ENCODE data around the gene HLA-F. TPM values are rescaled to one million over a fixed set of nuclear protein-coding genes. Genes with fewer than 3 reads are reported as not detected.

HLA-F gene
- total RNA-seq, 1 donor from 2014 or later, result 176 TPM

DNA sequence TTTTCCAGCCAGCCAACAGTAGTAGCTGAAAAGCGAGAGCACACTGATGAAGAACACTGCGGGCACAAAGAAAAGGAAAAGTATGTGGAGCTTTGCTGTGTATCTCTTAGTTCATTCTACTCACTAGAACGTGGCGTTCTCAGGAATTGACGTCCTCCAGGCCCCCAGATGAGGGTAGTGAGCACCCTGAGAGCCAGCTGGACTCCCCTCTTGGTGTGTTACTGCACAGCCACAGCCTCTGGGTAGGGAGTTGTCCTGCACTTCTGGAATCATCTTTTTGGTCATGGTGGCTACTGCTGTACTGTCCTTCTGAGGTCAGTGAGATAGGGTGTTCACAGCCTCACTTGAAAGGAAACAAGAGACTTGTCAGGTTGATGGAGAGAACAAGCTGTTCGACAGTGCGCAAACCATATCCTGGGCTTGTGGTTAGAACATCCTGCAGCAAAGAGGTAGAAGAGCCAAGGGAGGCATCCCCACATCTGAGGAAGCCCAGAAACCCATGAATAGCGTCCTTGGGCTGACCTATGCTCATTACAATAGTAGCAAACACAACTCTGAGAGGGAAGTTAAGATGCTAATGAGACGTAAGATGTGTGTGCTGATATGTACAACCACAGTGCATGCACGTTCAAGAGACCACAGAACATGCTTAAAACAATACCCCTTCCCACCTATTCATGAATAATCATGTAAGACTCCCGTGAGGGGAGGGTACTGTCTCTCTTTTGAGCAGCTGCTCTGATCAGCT, 14.6 kb upstream of the HLA-F start:
- Histone ChIP-seq H3K27me3 (ENCODE audit: low read depth) (no peaks in the 10 kb centered on the region), H3K27ac (no peak overlapping the region), H3K36me3 (no peaks in the 10 kb centered on the region), H3K4me3 (peak overlapping the region; percentile 27), H3K9me3 (no peaks in the 10 kb centered on the region), H3K4me1 (no peaks in the 10 kb centered on the region)
- ATAC-seq (peak; percentile 64 to 65), DNase-seq (no peak)
- TF ChIP-seq, protein P1, sequence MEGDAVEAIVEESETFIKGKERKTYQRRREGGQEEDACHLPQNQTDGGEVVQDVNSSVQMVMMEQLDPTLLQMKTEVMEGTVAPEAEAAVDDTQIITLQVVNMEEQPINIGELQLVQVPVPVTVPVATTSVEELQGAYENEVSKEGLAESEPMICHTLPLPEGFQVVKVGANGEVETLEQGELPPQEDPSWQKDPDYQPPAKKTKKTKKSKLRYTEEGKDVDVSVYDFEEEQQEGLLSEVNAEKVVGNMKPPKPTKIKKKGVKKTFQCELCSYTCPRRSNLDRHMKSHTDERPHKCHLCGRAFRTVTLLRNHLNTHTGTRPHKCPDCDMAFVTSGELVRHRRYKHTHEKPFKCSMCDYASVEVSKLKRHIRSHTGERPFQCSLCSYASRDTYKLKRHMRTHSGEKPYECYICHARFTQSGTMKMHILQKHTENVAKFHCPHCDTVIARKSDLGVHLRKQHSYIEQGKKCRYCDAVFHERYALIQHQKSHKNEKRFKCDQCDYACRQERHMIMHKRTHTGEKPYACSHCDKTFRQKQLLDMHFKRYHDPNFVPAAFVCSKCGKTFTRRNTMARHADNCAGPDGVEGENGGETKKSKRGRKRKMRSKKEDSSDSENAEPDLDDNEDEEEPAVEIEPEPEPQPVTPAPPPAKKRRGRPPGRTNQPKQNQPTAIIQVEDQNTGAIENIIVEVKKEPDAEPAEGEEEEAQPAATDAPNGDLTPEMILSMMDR (IDR thresholded peaks at IDR 0.05), result no peak
- intact Hi-C loops (cut with DNase I), result loop anchor here (10.0 kb wide), 1 partner anchor 46 kb away; no protein-coding TSS in a partner anchor

DNA sequence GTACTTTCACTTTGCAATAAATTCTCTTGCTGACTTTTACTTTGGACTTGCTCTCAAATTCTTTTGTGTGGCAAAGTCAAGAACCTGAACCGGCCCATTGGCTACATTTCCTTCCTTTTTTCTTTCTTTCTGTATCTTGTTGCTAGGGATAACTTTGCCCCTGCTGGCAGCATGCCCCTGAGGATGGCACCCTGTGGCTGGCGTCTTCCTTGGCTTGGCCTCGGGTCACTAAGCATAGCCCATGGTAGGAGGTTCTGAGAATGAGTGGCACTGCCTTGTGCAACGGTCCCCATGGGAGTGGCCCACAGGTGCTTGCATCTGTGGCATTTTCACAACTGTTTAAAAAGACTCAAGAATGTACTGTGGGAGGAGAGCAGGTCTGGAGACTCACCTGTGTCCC, 14.0 kb upstream of the HLA-F start:
- DNase-seq, result no peak
- Histone ChIP-seq H3K27ac (peak overlapping the region; percentile 53), H3K4me3 (peak overlapping the region; percentile 6), H3K27me3 (ENCODE audit: low read depth) (no peaks in the 10 kb centered on the region), H3K36me3 (no peaks in the 10 kb centered on the region), H3K9me3 (no peaks in the 10 kb centered on the region), H3K4me1 (no peaks in the 10 kb centered on the region)
- TF ChIP-seq, protein P1 (IDR thresholded peaks at IDR 0.05), result no peak
- intact Hi-C loops (cut with DNase I), result loop anchor here (10.0 kb wide), 1 partner anchor 46 kb away; no protein-coding TSS in a partner anchor
- ATAC-seq, result no peak

DNA sequence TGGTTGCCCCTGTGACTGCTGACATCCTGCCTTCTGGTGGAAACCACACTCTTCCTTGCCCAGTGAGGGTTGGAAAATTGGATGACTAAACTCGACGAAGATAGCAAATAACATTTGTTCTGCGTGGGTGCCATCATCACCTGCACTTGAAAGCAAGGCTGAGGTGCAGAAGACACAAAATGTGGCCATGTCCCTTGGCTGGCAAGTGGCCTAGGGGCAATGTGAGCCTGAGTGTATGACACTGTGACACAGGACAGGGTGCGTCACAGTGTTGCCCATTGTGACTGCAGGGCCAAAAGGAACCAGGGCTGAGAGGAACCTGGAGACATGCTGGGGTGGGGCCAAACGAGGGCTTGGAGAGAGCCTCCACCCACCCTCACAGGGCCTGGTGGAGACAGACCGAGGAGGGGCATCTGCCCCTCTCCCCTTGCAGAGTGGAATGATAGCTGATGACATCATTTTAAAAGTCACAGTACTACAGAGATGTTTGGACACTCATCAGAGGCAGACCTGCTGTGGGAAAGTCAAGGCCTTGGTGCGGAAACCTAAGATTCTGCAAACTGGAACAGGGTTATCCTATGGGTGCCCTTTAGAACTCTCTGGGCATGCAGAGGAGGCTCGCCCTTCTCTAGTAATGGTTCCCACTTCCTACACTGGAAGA, 12.8 kb upstream of the HLA-F start:
- no peaks in the 10 kb centered on the region for H3K4me1 ChIP-seq
- H3K4me3 ChIP-seq, result no peak overlapping the region
- intact Hi-C loops (cut with DNase I), result no loop called here
- no peaks in the 10 kb centered on the region for H3K9me3 ChIP-seq
- TF ChIP-seq, protein P1 (IDR thresholded peaks at IDR 0.05), result no peak
- no peak for DNase-seq
- H3K27me3 ChIP-seq (ENCODE audit: low read depth), result no peaks in the 10 kb centered on the region
- H3K36me3 ChIP-seq, result no peaks in the 10 kb centered on the region
- no peak overlapping the region for H3K27ac ChIP-seq
- ATAC-seq, result no peak

DNA sequence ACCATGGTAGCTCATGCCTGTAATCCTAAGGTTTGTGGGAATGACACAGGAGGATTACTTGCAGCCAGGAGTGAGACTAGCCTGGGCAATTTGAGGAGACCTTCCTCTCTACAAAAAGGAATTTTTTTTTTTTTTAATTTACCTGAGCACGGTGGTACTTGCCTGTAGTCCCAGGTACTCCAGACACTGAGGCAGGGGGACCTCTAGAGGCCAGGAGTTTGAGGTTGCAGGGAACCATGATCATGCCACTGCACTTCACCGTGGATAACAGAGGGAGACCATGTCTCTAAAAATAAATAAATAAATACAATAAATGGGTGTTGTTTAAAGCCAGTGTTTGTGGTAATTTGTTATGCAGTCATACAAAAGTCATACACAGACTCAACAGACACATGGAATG, 2.4 kb upstream of the HLA-F start:
- H3K27ac ChIP-seq, result no peak overlapping the region
- ATAC-seq (no peak), DNase-seq (no peak)
- peaks cover 19% of the 10 kb centered on the region for H3K4me1 ChIP-seq
- TF ChIP-seq, protein P1 (IDR thresholded peaks at IDR 0.05), result no peak
- H3K4me3 ChIP-seq, result no peak overlapping the region
- no peaks in the 10 kb centered on the region for H3K27me3 ChIP-seq (ENCODE audit: low read depth)
- H3K9me3 ChIP-seq, result no peaks in the 10 kb centered on the region
- peaks cover 18% of the 10 kb centered on the region for H3K36me3 ChIP-seq
- intact Hi-C loops (cut with DNase I), result no loop called here

DNA sequence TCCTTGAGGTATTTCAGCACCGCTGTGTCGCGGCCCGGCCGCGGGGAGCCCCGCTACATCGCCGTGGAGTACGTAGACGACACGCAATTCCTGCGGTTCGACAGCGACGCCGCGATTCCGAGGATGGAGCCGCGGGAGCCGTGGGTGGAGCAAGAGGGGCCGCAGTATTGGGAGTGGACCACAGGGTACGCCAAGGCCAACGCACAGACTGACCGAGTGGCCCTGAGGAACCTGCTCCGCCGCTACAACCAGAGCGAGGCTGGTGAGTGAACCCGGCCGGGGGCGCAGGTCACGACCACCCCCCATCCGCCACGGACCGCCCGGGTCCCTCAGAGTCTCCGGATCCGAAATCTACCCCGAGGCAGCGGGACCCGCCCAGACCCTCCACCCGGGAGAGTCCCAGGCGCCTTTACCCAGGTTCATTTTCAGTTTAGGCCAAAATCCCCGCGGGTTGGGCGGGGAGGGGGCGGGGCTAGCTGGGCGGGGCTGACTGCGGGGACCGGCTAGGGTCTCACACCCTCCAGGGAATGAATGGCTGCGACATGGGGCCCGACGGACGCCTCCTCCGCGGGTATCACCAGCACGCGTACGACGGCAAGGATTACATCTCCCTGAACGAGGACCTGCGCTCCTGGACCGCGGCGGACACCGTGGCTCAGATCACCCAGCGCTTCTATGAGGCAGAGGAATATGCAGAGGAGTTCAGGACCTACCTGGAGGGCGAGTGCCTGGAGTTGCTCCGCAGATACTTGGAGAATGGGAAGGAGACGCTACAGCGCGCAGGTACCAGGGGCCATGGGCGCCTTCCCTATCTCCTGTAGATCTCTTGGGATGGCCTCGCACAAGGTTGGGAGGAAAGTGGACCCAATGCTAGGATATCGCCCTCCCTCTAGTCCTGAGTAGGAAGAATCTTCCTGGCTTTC, 693 bp downstream of the HLA-F start:
- Histone ChIP-seq H3K27ac (peak overlapping the region; percentile 93), H3K27me3 (ENCODE audit: low read depth) (no peaks in the 10 kb centered on the region), H3K36me3 (peaks cover 44% of the 10 kb centered on the region), H3K4me3 (peak overlapping the region; percentile 80), H3K9me3 (no peaks in the 10 kb centered on the region), H3K4me1 (peaks cover 29% of the 10 kb centered on the region)
- intact Hi-C loops (cut with DNase I), result no loop called here
- TF ChIP-seq, protein P1 (IDR thresholded peaks at IDR 0.05), result no peak
- DNase-seq, result peak; percentile 61
- ATAC-seq, result peak; percentile 80 to 87
